ENCODE results near the gene ZNF14. TPM values are rescaled to one million over a fixed set of nuclear protein-coding genes. Genes with fewer than 3 reads are reported as not detected.

Gene ZNF14
- total and polyA plus RNA-seq, 2 of the 13 experiments (the other 11 are each of a cell fraction or from before 2014, with no cell fraction given): 1.9 to 6.2 TPM

DNA sequence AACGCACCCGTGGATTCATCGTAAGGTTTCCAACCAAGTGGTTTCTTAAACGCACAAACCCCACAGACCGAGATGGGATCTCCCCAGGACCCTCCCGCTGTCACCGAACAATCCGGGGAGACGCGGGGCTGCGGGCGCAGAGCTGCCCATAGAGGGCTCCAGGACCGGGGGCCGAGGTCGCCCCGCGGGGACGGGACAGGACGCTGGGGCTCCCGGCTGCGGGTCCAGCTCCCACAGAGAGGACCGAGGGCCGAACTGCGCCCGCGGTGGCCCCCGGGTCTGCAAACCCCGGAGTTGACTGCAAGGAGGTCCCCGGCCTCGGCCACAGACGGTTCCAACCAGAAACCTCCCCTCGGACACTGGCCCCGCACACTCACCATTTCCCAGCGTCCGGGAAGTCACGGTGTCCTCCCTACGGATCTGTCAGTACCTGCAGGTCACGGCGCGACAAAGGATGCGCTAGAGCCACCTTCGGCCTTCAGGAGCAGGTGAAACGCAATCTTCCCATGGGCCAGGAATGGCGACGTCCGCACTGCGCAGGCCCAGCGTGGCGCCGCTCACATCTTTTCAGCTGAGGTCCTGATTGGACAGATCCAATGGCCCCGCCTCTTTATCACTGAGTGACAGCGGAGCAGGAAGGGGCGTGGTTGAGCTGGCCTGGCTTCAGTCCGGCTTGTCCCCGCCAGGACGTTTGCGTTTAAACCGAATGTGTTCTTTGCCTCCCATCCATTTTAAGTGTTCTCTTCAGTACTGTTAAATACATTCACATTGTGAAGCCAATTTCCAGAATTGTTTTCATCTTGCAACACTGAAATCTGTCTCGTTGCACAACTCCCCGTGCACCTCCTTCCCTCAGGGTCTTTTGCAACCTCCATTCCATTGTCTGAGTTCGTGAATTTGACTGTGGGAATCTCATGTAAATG is at the start of gene ZNF14 (continued):
- TF ChIP-seq, protein P1, sequence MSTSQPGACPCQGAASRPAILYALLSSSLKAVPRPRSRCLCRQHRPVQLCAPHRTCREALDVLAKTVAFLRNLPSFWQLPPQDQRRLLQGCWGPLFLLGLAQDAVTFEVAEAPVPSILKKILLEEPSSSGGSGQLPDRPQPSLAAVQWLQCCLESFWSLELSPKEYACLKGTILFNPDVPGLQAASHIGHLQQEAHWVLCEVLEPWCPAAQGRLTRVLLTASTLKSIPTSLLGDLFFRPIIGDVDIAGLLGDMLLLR (CRISPR knock-in tag; IDR thresholded peaks at IDR 0.05): peak; percentile 79; the same call in 1 of the 2 replicates
- TF ChIP-seq NFKBIZ (CRISPR knock-in tag; IDR thresholded peaks at IDR 0.05): 0 out of 2 replicates have a peak, but pooled peaks have one; percentile 41
- TF ChIP-seq ZNF616 (CRISPR knock-in tag; IDR thresholded peaks at IDR 0.05; ENCODE audit: low read depth): no peak
- TF ChIP-seq, protein P2, sequence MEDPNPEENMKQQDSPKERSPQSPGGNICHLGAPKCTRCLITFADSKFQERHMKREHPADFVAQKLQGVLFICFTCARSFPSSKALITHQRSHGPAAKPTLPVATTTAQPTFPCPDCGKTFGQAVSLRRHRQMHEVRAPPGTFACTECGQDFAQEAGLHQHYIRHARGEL (CRISPR knock-in tag; IDR thresholded peaks at IDR 0.05): no peak
- no peak for TF ChIP-seq ZNF17 (CRISPR knock-in tag; IDR thresholded peaks at IDR 0.05)
- TF ChIP-seq HDAC2 (CRISPR knock-in tag; IDR thresholded peaks at IDR 0.05): peak; percentile 41; the same call in 1 of the 2 replicates
- peak; percentile 19; the same call in 1 of the 2 replicates for TF ChIP-seq SIN3B (IDR thresholded peaks at IDR 0.05; ENCODE audit: low read length)
- TF ChIP-seq NFYC (CRISPR knock-in tag; IDR thresholded peaks at IDR 0.05): peak; percentile 83
- TF ChIP-seq, protein P3, sequence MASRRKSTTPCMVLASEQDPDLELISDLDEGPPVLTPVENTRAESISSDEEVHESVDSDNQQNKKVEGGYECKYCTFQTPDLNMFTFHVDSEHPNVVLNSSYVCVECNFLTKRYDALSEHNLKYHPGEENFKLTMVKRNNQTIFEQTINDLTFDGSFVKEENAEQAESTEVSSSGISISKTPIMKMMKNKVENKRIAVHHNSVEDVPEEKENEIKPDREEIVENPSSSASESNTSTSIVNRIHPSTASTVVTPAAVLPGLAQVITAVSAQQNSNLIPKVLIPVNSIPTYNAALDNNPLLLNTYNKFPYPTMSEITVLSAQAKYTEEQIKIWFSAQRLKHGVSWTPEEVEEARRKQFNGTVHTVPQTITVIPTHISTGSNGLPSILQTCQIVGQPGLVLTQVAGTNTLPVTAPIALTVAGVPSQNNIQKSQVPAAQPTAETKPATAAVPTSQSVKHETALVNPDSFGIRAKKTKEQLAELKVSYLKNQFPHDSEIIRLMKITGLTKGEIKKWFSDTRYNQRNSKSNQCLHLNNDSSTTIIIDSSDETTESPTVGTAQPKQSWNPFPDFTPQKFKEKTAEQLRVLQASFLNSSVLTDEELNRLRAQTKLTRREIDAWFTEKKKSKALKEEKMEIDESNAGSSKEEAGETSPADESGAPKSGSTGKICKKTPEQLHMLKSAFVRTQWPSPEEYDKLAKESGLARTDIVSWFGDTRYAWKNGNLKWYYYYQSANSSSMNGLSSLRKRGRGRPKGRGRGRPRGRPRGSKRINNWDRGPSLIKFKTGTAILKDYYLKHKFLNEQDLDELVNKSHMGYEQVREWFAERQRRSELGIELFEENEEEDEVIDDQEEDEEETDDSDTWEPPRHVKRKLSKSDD (CRISPR knock-in tag; IDR thresholded peaks at IDR 0.05; ENCODE audit: low read depth): peak; percentile 23; the same call in 1 of the 2 replicates
- TF ChIP-seq, protein P4, sequence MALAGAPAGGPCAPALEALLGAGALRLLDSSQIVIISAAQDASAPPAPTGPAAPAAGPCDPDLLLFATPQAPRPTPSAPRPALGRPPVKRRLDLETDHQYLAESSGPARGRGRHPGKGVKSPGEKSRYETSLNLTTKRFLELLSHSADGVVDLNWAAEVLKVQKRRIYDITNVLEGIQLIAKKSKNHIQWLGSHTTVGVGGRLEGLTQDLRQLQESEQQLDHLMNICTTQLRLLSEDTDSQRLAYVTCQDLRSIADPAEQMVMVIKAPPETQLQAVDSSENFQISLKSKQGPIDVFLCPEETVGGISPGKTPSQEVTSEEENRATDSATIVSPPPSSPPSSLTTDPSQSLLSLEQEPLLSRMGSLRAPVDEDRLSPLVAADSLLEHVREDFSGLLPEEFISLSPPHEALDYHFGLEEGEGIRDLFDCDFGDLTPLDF (CRISPR knock-in tag; IDR thresholded peaks at IDR 0.05): peak; percentile 57; the same call in 1 of the 2 replicates
- 0 out of 2 replicates have a peak, but pooled peaks have one; percentile 48 for TF ChIP-seq ARNTL (CRISPR knock-in tag; IDR thresholded peaks at IDR 0.05)
- no peak for TF ChIP-seq RAD21 (CRISPR knock-in tag; IDR thresholded peaks at IDR 0.05)
- no peak for TF ChIP-seq MTA3 (CRISPR knock-in tag; IDR thresholded peaks at IDR 0.05)
- no peak for TF ChIP-seq NCOR1 (IDR thresholded peaks at IDR 0.05; ENCODE audit: borderline replicate concordance, low read length)
- TF ChIP-seq, protein P5, sequence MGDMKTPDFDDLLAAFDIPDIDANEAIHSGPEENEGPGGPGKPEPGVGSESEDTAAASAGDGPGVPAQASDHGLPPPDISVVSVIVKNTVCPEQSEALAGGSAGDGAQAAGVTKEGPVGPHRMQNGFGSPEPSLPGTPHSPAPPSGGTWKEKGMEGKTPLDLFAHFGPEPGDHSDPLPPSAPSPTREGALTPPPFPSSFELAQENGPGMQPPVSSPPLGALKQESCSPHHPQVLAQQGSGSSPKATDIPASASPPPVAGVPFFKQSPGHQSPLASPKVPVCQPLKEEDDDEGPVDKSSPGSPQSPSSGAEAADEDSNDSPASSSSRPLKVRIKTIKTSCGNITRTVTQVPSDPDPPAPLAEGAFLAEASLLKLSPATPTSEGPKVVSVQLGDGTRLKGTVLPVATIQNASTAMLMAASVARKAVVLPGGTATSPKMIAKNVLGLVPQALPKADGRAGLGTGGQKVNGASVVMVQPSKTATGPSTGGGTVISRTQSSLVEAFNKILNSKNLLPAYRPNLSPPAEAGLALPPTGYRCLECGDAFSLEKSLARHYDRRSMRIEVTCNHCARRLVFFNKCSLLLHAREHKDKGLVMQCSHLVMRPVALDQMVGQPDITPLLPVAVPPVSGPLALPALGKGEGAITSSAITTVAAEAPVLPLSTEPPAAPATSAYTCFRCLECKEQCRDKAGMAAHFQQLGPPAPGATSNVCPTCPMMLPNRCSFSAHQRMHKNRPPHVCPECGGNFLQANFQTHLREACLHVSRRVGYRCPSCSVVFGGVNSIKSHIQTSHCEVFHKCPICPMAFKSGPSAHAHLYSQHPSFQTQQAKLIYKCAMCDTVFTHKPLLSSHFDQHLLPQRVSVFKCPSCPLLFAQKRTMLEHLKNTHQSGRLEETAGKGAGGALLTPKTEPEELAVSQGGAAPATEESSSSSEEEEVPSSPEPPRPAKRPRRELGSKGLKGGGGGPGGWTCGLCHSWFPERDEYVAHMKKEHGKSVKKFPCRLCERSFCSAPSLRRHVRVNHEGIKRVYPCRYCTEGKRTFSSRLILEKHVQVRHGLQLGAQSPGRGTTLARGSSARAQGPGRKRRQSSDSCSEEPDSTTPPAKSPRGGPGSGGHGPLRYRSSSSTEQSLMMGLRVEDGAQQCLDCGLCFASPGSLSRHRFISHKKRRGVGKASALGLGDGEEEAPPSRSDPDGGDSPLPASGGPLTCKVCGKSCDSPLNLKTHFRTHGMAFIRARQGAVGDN (CRISPR knock-in tag; IDR thresholded peaks at IDR 0.05): peak; percentile 88
- TF ChIP-seq, protein P6, sequence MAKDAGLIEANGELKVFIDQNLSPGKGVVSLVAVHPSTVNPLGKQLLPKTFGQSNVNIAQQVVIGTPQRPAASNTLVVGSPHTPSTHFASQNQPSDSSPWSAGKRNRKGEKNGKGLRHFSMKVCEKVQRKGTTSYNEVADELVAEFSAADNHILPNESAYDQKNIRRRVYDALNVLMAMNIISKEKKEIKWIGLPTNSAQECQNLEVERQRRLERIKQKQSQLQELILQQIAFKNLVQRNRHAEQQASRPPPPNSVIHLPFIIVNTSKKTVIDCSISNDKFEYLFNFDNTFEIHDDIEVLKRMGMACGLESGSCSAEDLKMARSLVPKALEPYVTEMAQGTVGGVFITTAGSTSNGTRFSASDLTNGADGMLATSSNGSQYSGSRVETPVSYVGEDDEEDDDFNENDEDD (CRISPR knock-in tag; IDR thresholded peaks at IDR 0.05; ENCODE audit: borderline replicate concordance): 0 out of 2 replicates have a peak, but pooled peaks have one; percentile 19
- no peak for TF ChIP-seq GTF3A (CRISPR knock-in tag; conservative IDR thresholded peaks at IDR 0.05)
- no peak for TF ChIP-seq ZNF30 (CRISPR knock-in tag; IDR thresholded peaks at IDR 0.05)
